ENCODE data around the gene PDZRN3. TPM values are rescaled to one million over a fixed set of nuclear protein-coding genes. Genes with fewer than 3 reads are reported as not detected.
A peak's percentile ranks its signal among the peaks of the same experiment; 100 is the strongest.

Gene PDZRN3
- total RNA-seq, 1 donor from 2014 or later: 75.9 TPM

GRCh38 chr3:73546961-73547360 lies 77.8 kb downstream of the PDZRN3 start:
- H3K27me3 ChIP-seq: no peaks in the 10 kb centered on the region
- H3K4me1 ChIP-seq: peaks cover 40% of the 10 kb centered on the region
- no peak for TF ChIP-seq POLR2AphosphoS5 (IDR thresholded peaks at IDR 0.05; ENCODE audit: insufficient read depth in 1 of 2, low read depth in 1 of 2)
- no peak for TF ChIP-seq POLR2A (IDR thresholded peaks at IDR 0.05)
- no peak for TF ChIP-seq CTCF (IDR thresholded peaks at IDR 0.05)
- no peak overlapping the region for H3K4me3 ChIP-seq
- H3K27ac ChIP-seq: peak overlapping the region; percentile 62
- no peaks in the 10 kb centered on the region for H3K9me3 ChIP-seq
- DNase-seq (ENCODE audit: extremely low spot score in 2 of 2): no peak
- intact Hi-C loops (cut with DNase I): no loop called here
- no peaks in the 10 kb centered on the region for H3K36me3 ChIP-seq

GRCh38 chr3:73543412-73543811 lies 81.3 kb downstream of the PDZRN3 start:
- no peaks in the 10 kb centered on the region for H3K27me3 ChIP-seq
- no peaks in the 10 kb centered on the region for H3K36me3 ChIP-seq
- H3K9me3 ChIP-seq: no peaks in the 10 kb centered on the region
- intact Hi-C loops (cut with DNase I): no loop called here
- TF ChIP-seq POLR2AphosphoS5 (IDR thresholded peaks at IDR 0.05; ENCODE audit: insufficient read depth in 1 of 2, low read depth in 1 of 2) (no peak), POLR2A (IDR thresholded peaks at IDR 0.05) (no peak), CTCF (IDR thresholded peaks at IDR 0.05) (no peak)
- H3K4me1 ChIP-seq: peaks cover 35% of the 10 kb centered on the region
- H3K4me3 ChIP-seq: no peak overlapping the region
- H3K27ac ChIP-seq: no peak overlapping the region
- no peak for DNase-seq (ENCODE audit: extremely low spot score in 2 of 2)

GRCh38 chr3:73542136-73542535 lies 82.6 kb downstream of the PDZRN3 start:
- H3K27me3 ChIP-seq: no peaks in the 10 kb centered on the region
- H3K27ac ChIP-seq: no peak overlapping the region
- H3K36me3 ChIP-seq: no peaks in the 10 kb centered on the region
- intact Hi-C loops (cut with DNase I): no loop called here
- TF ChIP-seq POLR2AphosphoS5 (IDR thresholded peaks at IDR 0.05; ENCODE audit: insufficient read depth in 1 of 2, low read depth in 1 of 2): no peak
- TF ChIP-seq POLR2A (IDR thresholded peaks at IDR 0.05): no peak
- no peak for TF ChIP-seq CTCF (IDR thresholded peaks at IDR 0.05)
- peaks cover 25% of the 10 kb centered on the region for H3K4me1 ChIP-seq
- no peaks in the 10 kb centered on the region for H3K9me3 ChIP-seq
- DNase-seq (ENCODE audit: extremely low spot score in 2 of 2): no peak
- no peak overlapping the region for H3K4me3 ChIP-seq

GRCh38 chr3:73540969-73541740 lies 83.6 kb downstream of the PDZRN3 start:
- Histone ChIP-seq H3K9me3 (no peaks in the 10 kb centered on the region), H3K27ac (no peak overlapping the region), H3K27me3 (no peaks in the 10 kb centered on the region), H3K4me1 (peaks cover 15% of the 10 kb centered on the region), H3K36me3 (no peaks in the 10 kb centered on the region), H3K4me3 (no peak overlapping the region)
- TF ChIP-seq POLR2AphosphoS5 (IDR thresholded peaks at IDR 0.05; ENCODE audit: insufficient read depth in 1 of 2, low read depth in 1 of 2) (no peak), POLR2A (IDR thresholded peaks at IDR 0.05) (no peak), CTCF (IDR thresholded peaks at IDR 0.05) (no peak)
- intact Hi-C loops (cut with DNase I): no loop called here
- DNase-seq (ENCODE audit: extremely low spot score in 2 of 2): no peak

GRCh38 chr3:73538486-73538885 lies 86.3 kb downstream of the PDZRN3 start:
- intact Hi-C loops (cut with DNase I): no loop called here
- Histone ChIP-seq H3K9me3 (no peaks in the 10 kb centered on the region), H3K4me3 (no peak overlapping the region), H3K27me3 (no peaks in the 10 kb centered on the region), H3K36me3 (no peaks in the 10 kb centered on the region), H3K27ac (no peak overlapping the region), H3K4me1 (peaks cover 17% of the 10 kb centered on the region)
- TF ChIP-seq CTCF (IDR thresholded peaks at IDR 0.05) (no peak), POLR2A (IDR thresholded peaks at IDR 0.05) (no peak), POLR2AphosphoS5 (IDR thresholded peaks at IDR 0.05; ENCODE audit: insufficient read depth in 1 of 2, low read depth in 1 of 2) (no peak)
- no peak for DNase-seq (ENCODE audit: extremely low spot score in 2 of 2)
